Germinal center (tissue), 1 donor: Measurements from ENCODE around the gene GPR83.
"Not testable (repeated sequence)": the region's sequence is repeated elsewhere in the genome, so short reads cannot be mapped to it uniquely, and the experiment has no call there.

Experiments
- DNase-seq: peaks from one replicate; pipeline ENCODE4 v3.0.0; 2012; ENCODE audit warnings: mixed read lengths, low spot score

The GPR83 gene

GRCh38 chr11:94370576-94370975 lies 30.6 kb downstream of the GPR83 start:
- DNase-seq, result not testable (repeated sequence)

GRCh38 chr11:94350850-94351563 lies 50.2 kb downstream of the GPR83 start:
- DNase-seq, result not testable (repeated sequence)

GRCh38 chr11:94346311-94346710 lies 54.9 kb downstream of the GPR83 start:
- not testable (repeated sequence) for DNase-seq

DNA sequence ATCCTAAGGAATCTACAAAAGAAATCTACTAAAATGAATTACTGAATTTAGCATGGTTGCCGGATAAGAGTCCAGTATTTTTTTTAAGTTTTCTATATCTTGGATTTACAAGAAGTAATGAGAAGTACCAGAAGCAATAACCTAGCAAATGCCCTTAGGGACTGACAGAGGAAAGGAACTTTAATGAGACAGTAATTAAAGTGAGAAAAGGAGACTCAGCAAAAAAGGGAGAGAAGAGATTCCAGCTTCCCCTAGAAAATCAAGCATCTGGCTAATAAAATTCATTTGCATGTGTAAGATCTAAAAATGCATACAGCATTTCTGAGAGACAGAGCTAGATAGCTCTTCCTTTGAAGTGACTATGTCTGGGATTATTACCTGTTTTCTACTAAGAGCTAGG lies 57.7 kb downstream of the GPR83 start:
- no peak for DNase-seq

GRCh38 chr11:94342250-94342649 lies 59.0 kb downstream of the GPR83 start:
- DNase-seq, result no peak

GRCh38 chr11:94338651-94339050 lies 62.6 kb downstream of the GPR83 start:
- DNase-seq, result no peak

- no peak for DNase-seq
These were observed 65.2 kb downstream of the GPR83 start for GRCh38 chr11:94336033-94336432.

DNA sequence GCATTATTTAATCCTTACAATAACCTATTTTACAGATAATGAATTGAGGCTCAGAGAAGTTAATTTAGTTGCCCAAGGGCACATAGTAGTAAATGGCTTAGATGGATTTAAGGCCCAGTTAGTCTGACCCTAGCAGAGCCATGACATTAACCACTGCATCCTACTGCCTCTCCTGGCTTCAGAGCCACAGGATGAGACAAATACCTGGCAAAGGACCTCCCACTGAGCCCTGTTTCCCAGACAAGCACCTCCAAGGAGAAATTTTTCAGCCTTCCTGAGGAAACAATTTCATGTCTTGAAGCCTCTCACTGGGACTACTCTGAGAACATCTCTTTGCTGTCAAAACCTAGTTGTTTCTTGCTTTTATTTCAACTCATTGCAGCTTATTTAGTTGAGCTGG lies 68.4 kb downstream of the GPR83 start:
- DNase-seq, result no peak

DNA sequence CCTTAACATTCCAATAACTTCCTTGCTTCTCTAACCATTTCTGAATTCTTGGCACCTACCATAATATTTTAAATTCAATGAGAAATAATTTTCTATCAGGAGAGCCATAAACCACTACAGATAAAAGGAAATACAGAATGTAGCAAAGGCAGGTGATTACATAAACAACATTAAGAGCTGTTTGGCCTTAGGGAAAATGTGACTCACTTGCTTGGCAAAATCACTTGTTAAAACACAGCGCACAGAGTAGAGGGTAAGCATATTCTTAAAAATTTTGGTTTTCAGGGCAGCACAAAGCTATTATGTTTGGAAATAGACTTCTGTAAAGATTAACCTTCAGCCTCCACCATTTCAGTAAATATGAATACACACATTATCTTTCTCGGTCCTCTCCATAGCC lies 70.4 kb downstream of the GPR83 start:
- no peak for DNase-seq

GRCh38 chr11:94329501-94329900 lies 71.7 kb downstream of the GPR83 start:
- DNase-seq, result no peak

GRCh38 chr11:94328587-94329080 lies 72.6 kb downstream of the GPR83 start:
- no peak for DNase-seq
